ENCODE results near the gene CCPG1.

Gene CCPG1

DNA sequence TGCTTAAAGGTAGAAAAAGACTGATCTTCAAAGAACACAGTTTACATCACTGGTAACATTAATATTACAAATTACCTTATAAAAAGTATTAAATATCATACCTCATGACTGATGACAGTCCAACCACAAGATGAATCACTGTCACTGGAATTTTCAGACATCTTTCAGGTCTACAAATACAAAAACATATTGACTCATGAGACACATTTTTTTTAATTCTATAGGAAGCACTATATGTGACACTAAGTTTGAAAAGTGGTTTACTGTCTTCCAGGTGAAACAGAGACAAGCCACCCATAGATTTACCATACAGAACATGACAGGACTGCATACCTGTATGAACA is 18.9 kb downstream of the CCPG1 start:
- no peak for DNase-seq (ENCODE audit: extremely low read depth in 1 of 2, low read depth in 1 of 2)

- DNase-seq (ENCODE audit: extremely low read depth in 1 of 2, low read depth in 1 of 2), result no peak
These were observed 21.1 kb downstream of the CCPG1 start for GRCh38 chr15:55387027-55387426.

DNA sequence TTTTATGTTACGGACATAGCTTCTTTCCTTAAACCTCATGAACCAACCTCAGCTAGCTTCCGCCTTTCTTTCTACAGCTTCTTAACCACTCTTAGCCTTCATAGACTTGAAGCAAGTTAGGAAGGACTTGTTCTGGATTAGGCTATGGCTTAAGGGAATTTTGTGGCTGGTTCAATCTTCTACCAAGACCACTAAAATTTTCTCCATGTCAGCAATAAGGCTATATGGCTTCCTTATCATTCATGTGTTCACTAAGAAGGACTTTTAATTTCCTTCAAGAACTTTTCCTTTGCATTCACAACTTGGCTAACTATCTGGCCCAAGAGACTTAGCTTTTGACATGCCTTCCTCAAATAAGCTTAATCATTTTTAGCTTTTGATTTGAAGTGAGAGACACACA is 24.5 kb downstream of the CCPG1 start:
- no peak for DNase-seq (ENCODE audit: extremely low read depth in 1 of 2, low read depth in 1 of 2)

DNA sequence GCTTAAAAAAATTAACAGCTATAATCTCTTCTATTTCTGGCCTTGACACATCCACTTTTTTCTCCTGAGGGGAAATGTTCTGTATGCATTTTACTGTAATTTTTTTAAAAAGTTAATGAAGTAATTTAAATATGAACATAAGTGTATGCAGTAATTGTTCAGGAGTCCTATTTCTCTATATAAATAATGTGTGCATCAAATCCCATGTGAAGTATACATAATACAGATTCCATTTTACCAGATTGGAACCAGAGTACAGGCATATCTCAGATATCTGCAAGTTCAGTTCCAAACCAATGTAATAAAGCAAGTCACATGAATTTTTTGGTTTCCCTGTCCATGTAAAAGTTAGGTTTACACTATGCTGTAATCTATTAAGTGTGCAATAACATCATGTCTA is 26.6 kb downstream of the CCPG1 start:
- DNase-seq (ENCODE audit: extremely low read depth in 1 of 2, low read depth in 1 of 2), result no peak

GRCh38 chr15:55379095-55379494 is 29.1 kb downstream of the CCPG1 start:
- DNase-seq (ENCODE audit: extremely low read depth in 1 of 2, low read depth in 1 of 2), result no peak

DNA sequence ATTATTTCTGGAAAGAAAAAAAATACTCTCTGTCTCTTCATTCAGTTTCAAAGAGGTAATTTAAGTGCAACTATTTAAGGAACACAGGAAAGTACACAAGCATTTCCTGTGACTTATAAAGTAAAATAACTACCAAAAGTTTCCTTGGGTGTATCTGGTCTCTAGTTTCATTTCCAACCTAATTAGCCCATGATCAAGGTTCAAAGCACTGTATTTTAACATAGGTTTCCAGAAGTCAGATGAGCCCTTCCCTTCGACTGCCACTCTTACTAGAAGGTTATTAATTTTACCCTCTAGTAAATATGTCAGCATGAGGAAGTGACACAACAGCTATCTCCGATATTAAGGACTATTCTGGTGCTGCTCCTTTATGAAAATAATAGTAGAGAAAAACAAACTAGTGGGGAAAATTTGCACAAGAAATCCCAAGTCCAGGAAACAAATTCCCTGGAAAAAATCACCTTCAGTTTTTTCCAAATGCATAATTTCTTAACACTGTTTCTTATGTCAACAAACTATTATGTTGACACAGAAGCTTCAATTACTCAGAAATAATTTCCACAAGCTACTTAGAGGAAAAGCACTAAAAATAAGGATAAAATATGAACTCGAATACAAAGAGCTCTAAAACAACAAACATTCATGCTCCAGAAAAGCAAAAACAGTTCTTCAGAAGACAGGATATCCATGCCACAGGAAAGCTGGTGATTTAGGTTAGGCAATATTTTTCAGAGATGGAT is 35.3 kb downstream of the CCPG1 start:
- DNase-seq (ENCODE audit: extremely low read depth in 1 of 2, low read depth in 1 of 2), result no peak

DNA sequence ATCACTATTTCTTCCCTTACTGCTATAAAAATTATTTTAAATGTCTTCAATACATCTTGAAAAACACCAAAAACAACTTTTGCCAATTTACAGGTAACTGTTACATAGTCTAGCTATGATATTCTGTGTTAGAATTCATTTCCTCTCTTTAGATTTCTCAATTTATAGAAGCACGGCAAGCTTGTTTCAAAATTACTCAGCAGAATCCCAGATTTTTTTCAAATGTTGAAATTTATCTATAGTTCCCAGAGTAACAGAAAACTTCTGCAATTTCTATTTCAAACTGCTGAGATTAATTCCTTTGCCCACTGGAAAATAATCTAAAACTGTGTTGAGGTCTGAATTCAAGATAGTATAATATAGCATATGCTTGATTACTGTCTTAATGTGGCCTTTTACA is 41.2 kb downstream of the CCPG1 start:
- no peak for DNase-seq (ENCODE audit: extremely low read depth in 1 of 2, low read depth in 1 of 2)

GRCh38 chr15:55362641-55363040 is 45.5 kb downstream of the CCPG1 start:
- DNase-seq (ENCODE audit: extremely low read depth in 1 of 2, low read depth in 1 of 2), result no peak

GRCh38 chr15:55361048-55361447 is 47.1 kb downstream of the CCPG1 start:
- DNase-seq (ENCODE audit: extremely low read depth in 1 of 2, low read depth in 1 of 2), result no peak

DNA sequence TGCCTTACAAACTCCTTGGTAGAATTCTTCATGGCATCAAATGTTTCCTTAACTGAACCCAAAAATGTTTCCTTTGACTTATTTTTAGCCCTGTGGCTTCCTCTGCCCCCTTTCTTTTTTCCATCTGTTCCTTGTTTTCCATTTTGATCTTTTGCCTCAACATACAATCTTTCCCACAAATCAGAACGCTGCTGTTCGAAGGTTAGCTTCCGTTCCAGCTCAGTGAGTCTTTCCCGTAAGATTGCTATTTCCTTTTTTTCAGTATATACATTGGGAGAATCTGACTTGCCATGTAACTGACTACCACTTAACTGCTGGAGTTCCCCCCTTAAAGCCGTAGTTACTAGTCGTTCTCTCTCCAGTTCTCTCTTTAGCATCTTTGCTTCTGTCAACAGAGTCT is 47.9 kb downstream of the CCPG1 start:
- DNase-seq (ENCODE audit: extremely low read depth in 1 of 2, low read depth in 1 of 2), result no peak

GRCh38 chr15:55358471-55358870 is 49.7 kb downstream of the CCPG1 start:
- DNase-seq (ENCODE audit: extremely low read depth in 1 of 2, low read depth in 1 of 2), result no peak

GRCh38 chr15:55357774-55358173 is 50.4 kb downstream of the CCPG1 start:
- DNase-seq (ENCODE audit: extremely low read depth in 1 of 2, low read depth in 1 of 2), result no peak

- DNase-seq (ENCODE audit: extremely low read depth in 1 of 2, low read depth in 1 of 2), result no peak
These were observed 51.1 kb downstream of the CCPG1 start for GRCh38 chr15:55356985-55357585.

- DNase-seq (ENCODE audit: extremely low read depth in 1 of 2, low read depth in 1 of 2), result no peak
These were observed 55.1 kb downstream of the CCPG1 start for GRCh38 chr15:55353025-55353424.

DNA sequence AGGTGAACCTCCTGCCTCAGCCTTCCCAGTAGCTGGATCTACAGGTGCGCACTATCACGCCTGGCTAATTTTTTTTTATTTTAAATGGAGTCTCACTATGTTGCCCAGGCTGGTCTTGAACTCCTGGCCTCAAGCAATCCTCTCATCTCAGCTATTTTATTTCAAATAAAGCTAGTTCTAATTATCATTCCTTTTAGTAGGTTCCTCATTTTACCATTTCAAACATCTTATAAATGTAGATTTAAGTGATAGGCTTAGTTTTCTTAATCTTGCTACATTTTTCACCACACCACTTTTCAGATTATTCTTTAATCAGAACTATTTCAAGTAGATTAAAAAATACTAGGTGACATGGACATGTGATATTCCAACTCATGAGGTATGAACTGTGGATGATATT is 58.9 kb downstream of the CCPG1 start:
- no peak for DNase-seq (ENCODE audit: extremely low read depth in 1 of 2, low read depth in 1 of 2)

DNA sequence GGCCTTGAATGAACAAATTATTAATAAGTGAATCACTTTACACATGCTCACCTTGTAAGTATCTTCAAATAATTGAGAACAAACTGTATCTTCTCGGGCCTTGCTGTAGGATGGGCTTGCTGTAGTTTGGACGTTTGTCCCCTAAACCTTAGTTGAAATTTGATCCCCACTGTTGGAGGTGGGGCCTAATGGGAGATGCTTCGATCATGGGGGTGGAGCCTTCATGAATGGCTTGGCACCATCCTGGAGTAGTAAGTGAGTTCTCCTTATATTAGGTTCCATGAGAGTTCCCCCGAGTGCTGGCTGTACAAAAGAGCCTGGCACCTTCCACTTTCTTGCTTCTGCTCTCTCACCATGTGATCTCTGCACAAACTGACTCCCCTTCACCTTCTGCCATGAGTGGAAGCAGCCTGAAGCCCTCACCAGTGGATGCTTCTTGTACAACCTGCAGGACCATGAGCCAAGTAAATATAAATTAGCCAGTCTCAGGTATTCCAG is 59.8 kb downstream of the CCPG1 start:
- no peak for DNase-seq (ENCODE audit: extremely low read depth in 1 of 2, low read depth in 1 of 2)

DNA sequence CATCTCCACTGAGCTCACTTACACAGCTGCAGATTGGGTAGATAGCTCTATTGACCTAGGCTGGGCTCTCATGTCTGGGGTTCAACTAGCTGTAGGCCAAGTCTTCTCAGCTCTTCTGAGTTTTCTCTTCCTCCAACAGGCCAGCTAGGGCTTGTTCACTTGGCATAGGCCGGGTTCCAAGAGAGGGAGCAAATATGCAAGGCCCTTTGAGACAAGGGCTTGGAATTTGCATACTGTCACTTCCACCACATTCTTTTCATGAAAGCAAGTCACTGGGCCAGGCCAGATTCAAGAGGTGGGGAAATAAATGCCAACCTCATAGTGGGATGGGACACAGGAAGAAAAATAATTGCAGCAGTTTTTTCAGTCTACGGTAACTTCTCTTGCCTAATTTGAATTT is 64.0 kb downstream of the CCPG1 start:
- DNase-seq (ENCODE audit: extremely low read depth in 1 of 2, low read depth in 1 of 2), result no peak

GRCh38 chr15:55343168-55343567 is 65.0 kb downstream of the CCPG1 start:
- no peak for DNase-seq (ENCODE audit: extremely low read depth in 1 of 2, low read depth in 1 of 2)

- no peak for DNase-seq (ENCODE audit: extremely low read depth in 1 of 2, low read depth in 1 of 2)
These were observed 71.0 kb downstream of the CCPG1 start for GRCh38 chr15:55337160-55337559.

DNA sequence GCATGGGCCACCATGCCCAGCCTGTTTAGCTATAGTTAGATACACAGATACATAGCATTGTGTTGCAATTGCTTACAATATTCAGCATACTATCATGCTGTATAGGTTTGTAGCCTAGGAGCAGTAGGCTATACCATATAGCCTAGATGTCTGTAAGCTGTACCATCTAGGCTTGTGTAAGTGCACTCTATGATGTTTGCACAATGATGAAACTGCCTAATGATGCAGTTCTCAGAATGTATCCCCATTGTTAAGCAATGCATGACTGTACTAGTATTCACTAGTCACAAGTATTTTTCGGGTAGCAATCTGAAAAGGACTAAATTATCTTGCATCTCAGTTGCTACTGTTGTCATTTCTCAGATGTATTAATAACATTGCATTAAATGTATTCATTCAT is 73.2 kb downstream of the CCPG1 start:
- DNase-seq (ENCODE audit: extremely low read depth in 1 of 2, low read depth in 1 of 2), result no peak

DNA sequence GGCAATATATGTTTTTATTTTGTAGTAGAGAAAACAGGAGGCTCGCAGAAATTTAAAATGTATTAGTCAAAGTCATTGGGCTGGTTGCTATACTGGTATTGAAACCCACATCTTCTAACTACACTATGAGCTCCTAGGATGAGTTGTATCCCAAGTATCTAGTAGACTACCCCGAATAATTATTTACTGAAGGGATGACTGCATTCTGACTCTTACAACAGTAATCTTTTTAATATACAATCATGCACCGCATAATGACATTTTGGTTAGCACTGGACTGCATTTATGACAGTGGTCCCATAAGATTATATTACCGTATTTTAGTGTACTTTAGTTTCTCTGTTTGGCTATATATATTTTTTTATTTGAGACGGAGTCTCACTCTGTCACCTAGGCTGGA is 73.8 kb downstream of the CCPG1 start:
- no peak for DNase-seq (ENCODE audit: extremely low read depth in 1 of 2, low read depth in 1 of 2)

GRCh38 chr15:55327387-55327786 is 80.8 kb downstream of the CCPG1 start:
- no peak for DNase-seq (ENCODE audit: extremely low read depth in 1 of 2, low read depth in 1 of 2)

GRCh38 chr15:55322467-55322866 is 85.7 kb downstream of the CCPG1 start:
- DNase-seq (ENCODE audit: extremely low read depth in 1 of 2, low read depth in 1 of 2), result no peak
